IPS-18c (cell line): Measurements from ENCODE around the gene UCN2.

Experiments
- H3K4me3 ChIP-seq: 2 replicates; pipeline ENCODE4 v1.7.0; 2013; ENCODE audit warnings: low read depth, mild to moderate bottlenecking, low read length, moderate library complexity; ENCODE audit not compliant: insufficient read depth
- H3K9me3 ChIP-seq: one replicate; pipeline ENCODE4 v1.6.1; 2013; ENCODE audit warnings: mild to moderate bottlenecking, low read length, moderate library complexity; ENCODE audit not compliant: control insufficient read depth, insufficient read depth

The UCN2 gene

GRCh38 chr3:48528754-48529153 is 34.8 kb downstream of the UCN2 start:
- peaks cover 2% of the 10 kb centered on the region for H3K9me3 ChIP-seq
- H3K4me3 ChIP-seq: no peak overlapping the region

GRCh38 chr3:48528048-48528447 is 35.5 kb downstream of the UCN2 start:
- H3K4me3 ChIP-seq: no peak overlapping the region
- peaks cover 2% of the 10 kb centered on the region for H3K9me3 ChIP-seq

- Histone ChIP-seq H3K4me3 (no peak overlapping the region), H3K9me3 (peaks cover 2% of the 10 kb centered on the region)
Observed at GRCh38 chr3:48524970-48525369, 38.6 kb downstream of the UCN2 start.

GRCh38 chr3:48521635-48522034 is 41.9 kb downstream of the UCN2 start:
- H3K9me3 ChIP-seq: no peaks in the 10 kb centered on the region
- H3K4me3 ChIP-seq: no peak overlapping the region

- no peaks in the 10 kb centered on the region for H3K9me3 ChIP-seq
Observed at GRCh38 chr3:48519277-48519643, 44.3 kb downstream of the UCN2 start.

GRCh38 chr3:48518638-48519276 is 44.8 kb downstream of the UCN2 start:
- no peak overlapping the region for H3K4me3 ChIP-seq

More at GRCh38 chr3:48519277-48519643, 44.3 kb downstream of the UCN2 start:
- no peak overlapping the region for H3K4me3 ChIP-seq

GRCh38 chr3:48518069-48518468 is 45.5 kb downstream of the UCN2 start:
- Histone ChIP-seq H3K4me3 (no peak overlapping the region), H3K9me3 (no peaks in the 10 kb centered on the region)

More at GRCh38 chr3:48518638-48519276, 44.8 kb downstream of the UCN2 start:
- H3K9me3 ChIP-seq: no peaks in the 10 kb centered on the region

GRCh38 chr3:48516571-48516970 is 47.0 kb downstream of the UCN2 start:
- no peaks in the 10 kb centered on the region for H3K9me3 ChIP-seq
- H3K4me3 ChIP-seq: no peak overlapping the region

GRCh38 chr3:48514431-48515227 is 49.0 kb downstream of the UCN2 start:
- H3K9me3 ChIP-seq: no peaks in the 10 kb centered on the region
- H3K4me3 ChIP-seq: no peak overlapping the region
